Sigmoid colon (tissue), 4 donors: ENCODE results near the gene HSD17B12.

Experiments
- EP300 ChIP-seq, 4 donors: sonication (generic); formaldehyde crosslinking; IDR thresholded peaks; one replicate each; pipeline ENCODE4 v1.6.1; 2017; ENCODE audit warnings: antibody characterized with exemption in 4 of 4
- POLR2A ChIP-seq, 2 donors: fragments of 450-650 bp; IDR thresholded peaks; one replicate each; pipeline ENCODE4 v1.6.1; 2016; ENCODE audit warnings: antibody characterized with exemption in 2 of 2, mild to moderate bottlenecking in 2 of 2, moderate library complexity in 2 of 2
- POLR2AphosphoS5 ChIP-seq, 4 donors: sonication (generic); formaldehyde crosslinking; IDR thresholded peaks; one replicate each; pipeline ENCODE4 v1.6.1; 2017; ENCODE audit warnings: antibody characterized with exemption in 4 of 4
- TF ChIP-seq, protein P1 (sequence below), 4 experiments: fragments of 450-650 bp in 3 of 4; fragments of 200-600 bp in 1 of 4; IDR thresholded peaks; one replicate each; pipeline ENCODE4 v1.5.1; 2016 to 2019; ENCODE audit warnings: antibody characterized with exemption in 4 of 4, mild to moderate bottlenecking in 3 of 4, moderate library complexity in 2 of 4

- TF ChIP-seq, protein P1, sequence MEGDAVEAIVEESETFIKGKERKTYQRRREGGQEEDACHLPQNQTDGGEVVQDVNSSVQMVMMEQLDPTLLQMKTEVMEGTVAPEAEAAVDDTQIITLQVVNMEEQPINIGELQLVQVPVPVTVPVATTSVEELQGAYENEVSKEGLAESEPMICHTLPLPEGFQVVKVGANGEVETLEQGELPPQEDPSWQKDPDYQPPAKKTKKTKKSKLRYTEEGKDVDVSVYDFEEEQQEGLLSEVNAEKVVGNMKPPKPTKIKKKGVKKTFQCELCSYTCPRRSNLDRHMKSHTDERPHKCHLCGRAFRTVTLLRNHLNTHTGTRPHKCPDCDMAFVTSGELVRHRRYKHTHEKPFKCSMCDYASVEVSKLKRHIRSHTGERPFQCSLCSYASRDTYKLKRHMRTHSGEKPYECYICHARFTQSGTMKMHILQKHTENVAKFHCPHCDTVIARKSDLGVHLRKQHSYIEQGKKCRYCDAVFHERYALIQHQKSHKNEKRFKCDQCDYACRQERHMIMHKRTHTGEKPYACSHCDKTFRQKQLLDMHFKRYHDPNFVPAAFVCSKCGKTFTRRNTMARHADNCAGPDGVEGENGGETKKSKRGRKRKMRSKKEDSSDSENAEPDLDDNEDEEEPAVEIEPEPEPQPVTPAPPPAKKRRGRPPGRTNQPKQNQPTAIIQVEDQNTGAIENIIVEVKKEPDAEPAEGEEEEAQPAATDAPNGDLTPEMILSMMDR (IDR thresholded peaks at IDR 0.05): no peak
- TF ChIP-seq POLR2A (IDR thresholded peaks at IDR 0.05): no peak
- peak in 1 of 4 donors; percentile 38 for TF ChIP-seq POLR2AphosphoS5 (IDR thresholded peaks at IDR 0.05)
- TF ChIP-seq EP300 (IDR thresholded peaks at IDR 0.05): no peak
Observed at GRCh38 chr11:43904742-43905535, 224.4 kb downstream of the HSD17B12 start.
